22Rv1 (cell line): ENCODE measurements around the gene PKNOX1.

ENCODE experiments used
- H3K27ac ChIP-seq: fragments of 450-650 bp; 2 replicates; pipeline ENCODE4 v1.5.1; 2017
- ZFX ChIP-seq: fragments of 450-650 bp; IDR thresholded peaks from 2 replicates; pipeline ENCODE4 v1.6.1; 2017; ENCODE audit warnings: antibody characterized with exemption, borderline replicate concordance
- TF ChIP-seq, protein P1 (sequence below): fragments of 450-650 bp; IDR thresholded peaks from 2 replicates; pipeline ENCODE4 v1.5.1; 2017; ENCODE audit warnings: mild to moderate bottlenecking

PKNOX1 gene

GRCh38 chr21:43020177-43020576, 45.8 kb downstream of the PKNOX1 start:
- no peak overlapping the region for H3K27ac ChIP-seq
- no peak for TF ChIP-seq ZFX

- no peak for TF ChIP-seq ZFX
- TF ChIP-seq, protein P1, sequence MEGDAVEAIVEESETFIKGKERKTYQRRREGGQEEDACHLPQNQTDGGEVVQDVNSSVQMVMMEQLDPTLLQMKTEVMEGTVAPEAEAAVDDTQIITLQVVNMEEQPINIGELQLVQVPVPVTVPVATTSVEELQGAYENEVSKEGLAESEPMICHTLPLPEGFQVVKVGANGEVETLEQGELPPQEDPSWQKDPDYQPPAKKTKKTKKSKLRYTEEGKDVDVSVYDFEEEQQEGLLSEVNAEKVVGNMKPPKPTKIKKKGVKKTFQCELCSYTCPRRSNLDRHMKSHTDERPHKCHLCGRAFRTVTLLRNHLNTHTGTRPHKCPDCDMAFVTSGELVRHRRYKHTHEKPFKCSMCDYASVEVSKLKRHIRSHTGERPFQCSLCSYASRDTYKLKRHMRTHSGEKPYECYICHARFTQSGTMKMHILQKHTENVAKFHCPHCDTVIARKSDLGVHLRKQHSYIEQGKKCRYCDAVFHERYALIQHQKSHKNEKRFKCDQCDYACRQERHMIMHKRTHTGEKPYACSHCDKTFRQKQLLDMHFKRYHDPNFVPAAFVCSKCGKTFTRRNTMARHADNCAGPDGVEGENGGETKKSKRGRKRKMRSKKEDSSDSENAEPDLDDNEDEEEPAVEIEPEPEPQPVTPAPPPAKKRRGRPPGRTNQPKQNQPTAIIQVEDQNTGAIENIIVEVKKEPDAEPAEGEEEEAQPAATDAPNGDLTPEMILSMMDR: no peak
- no peak overlapping the region for H3K27ac ChIP-seq
Observed at GRCh38 chr21:43020771-43021170, 46.4 kb downstream of the PKNOX1 start.

DNA sequence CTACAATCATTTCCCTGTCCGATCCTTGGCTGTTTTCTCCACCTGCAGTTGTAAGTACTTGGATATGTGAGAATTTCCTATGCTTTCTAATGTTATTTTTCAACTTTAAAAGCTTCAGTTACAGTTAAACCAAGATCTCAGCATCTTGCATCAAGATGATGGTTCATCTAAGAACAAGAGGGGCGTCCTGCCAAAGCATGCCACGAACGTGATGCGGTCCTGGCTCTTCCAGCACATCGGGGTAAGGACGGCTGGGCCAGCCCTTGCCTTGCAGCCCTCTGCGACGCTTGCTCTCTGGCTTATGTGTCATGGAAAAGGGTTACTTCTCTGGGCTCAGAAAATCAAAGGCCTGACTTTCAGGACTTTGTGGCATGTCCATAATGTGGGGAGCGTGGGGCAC, 46.8 kb downstream of the PKNOX1 start:
- TF ChIP-seq ZFX: no peak
- TF ChIP-seq, protein P1: no peak
- no peak overlapping the region for H3K27ac ChIP-seq

- TF ChIP-seq ZFX: no peak
- TF ChIP-seq, protein P1: no peak
- H3K27ac ChIP-seq: no peak overlapping the region
Observed at GRCh38 chr21:43021756-43022600, 47.6 kb downstream of the PKNOX1 start.

- no peak overlapping the region for H3K27ac ChIP-seq
Observed at GRCh38 chr21:43023175-43023574, 48.8 kb downstream of the PKNOX1 start.

DNA sequence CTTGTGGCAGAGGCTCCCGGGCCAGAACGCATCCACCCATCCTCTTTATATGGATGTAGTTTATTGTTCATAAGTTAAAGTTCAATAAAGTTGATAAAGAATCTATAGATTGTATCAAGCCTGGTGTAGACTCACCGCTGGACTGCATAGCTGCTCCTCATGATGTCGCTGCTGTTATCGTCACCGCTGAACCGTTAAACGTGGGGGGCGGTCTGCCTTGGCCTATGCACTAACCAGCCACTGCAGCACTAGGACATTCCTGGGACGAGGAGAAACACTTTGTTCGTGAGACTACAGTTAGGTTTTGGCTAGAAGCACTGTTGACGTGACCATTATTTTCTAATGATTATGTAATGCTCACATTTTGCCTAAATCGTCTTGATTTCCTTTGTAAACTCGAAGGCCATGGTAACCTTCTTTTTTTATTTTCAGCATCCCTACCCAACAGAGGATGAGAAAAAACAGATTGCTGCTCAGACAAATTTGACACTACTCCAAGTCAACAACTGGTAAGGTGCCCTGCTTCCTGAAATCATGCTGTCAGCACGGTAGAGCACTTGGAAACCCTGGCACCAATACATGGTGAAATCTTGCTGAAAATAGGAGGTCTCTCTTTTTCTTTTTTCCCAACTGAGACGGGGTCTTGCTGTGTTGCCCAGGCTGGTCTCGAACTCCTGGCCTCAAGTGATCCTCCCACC, 50.2 kb downstream of the PKNOX1 start:
- H3K27ac ChIP-seq: no peak overlapping the region
- TF ChIP-seq, protein P1: no peak
- TF ChIP-seq ZFX: no peak

More at GRCh38 chr21:43023175-43023574, 48.8 kb downstream of the PKNOX1 start:
- TF ChIP-seq ZFX: no peak
- TF ChIP-seq, protein P1: no peak

- TF ChIP-seq ZFX: no peak
- TF ChIP-seq, protein P1: no peak
- no peak overlapping the region for H3K27ac ChIP-seq
Observed at GRCh38 chr21:43025636-43026180, 51.3 kb downstream of the PKNOX1 start.
